ENCODE results near the gene GPR152. TPM values are rescaled to one million over a fixed set of nuclear protein-coding genes. Genes with fewer than 3 reads are reported as not detected.

The GPR152 gene
- total RNA-seq, 2 experiments from 2014 or later = not detected

- Histone ChIP-seq H2AFZ (ENCODE audit: low read length) (no peak overlapping the region), H3K4me2 (ENCODE audit: low read length) (no peak overlapping the region), H4K20me1 (ENCODE audit: insufficient read depth, low read length) (no peaks in the 10 kb centered on the region), H3K27ac (ENCODE audit: low read depth, low read length, poor library complexity, severe bottlenecking) (no peak overlapping the region), H3K4me1 (ENCODE audit: insufficient read depth, low read length, poor library complexity, severe bottlenecking) (peaks cover 41% of the 10 kb centered on the region), H3K36me3 (ENCODE audit: insufficient read depth, low read length) (no peaks in the 10 kb centered on the region), H3K9me2 (ENCODE audit: insufficient read depth, low read length) (no peaks in the 10 kb centered on the region), H3K79me2 (ENCODE audit: insufficient read depth, low read depth, low read length) (no peaks in the 10 kb centered on the region), H3K4me3 (ENCODE audit: low read depth, low read length, poor library complexity, severe bottlenecking) (no peak overlapping the region), H3K9me3 (ENCODE audit: low read length) (no peaks in the 10 kb centered on the region)
- ChIA-PET POLR2A (interaction anchor here (1.0 kb wide), 1 partner anchor 19 kb away, joined by 4 read pairs; the partner anchor contains the start of gene PTPRCAP), CTCF (ENCODE audit: unreplicated experiment) (interaction anchor here (0.5 kb wide), 1 partner anchor 17 kb away, joined by 3 read pairs; no protein-coding TSS in a partner anchor)
- intact Hi-C loops (cut with micrococcal nuclease; ENCODE audit: unreplicated experiment) = no loop called here
- BruUV-seq (replicated peaks) = no TSS peak
- DNase-seq (ENCODE audit: low spot score) = no peak
- no peak for TF ChIP-seq EZH2phosphoT487 (IDR thresholded peaks at IDR 0.05; ENCODE audit: borderline replicate concordance, low read depth, low read length)
- TF ChIP-seq, protein P1, sequence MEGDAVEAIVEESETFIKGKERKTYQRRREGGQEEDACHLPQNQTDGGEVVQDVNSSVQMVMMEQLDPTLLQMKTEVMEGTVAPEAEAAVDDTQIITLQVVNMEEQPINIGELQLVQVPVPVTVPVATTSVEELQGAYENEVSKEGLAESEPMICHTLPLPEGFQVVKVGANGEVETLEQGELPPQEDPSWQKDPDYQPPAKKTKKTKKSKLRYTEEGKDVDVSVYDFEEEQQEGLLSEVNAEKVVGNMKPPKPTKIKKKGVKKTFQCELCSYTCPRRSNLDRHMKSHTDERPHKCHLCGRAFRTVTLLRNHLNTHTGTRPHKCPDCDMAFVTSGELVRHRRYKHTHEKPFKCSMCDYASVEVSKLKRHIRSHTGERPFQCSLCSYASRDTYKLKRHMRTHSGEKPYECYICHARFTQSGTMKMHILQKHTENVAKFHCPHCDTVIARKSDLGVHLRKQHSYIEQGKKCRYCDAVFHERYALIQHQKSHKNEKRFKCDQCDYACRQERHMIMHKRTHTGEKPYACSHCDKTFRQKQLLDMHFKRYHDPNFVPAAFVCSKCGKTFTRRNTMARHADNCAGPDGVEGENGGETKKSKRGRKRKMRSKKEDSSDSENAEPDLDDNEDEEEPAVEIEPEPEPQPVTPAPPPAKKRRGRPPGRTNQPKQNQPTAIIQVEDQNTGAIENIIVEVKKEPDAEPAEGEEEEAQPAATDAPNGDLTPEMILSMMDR (conservative IDR thresholded peaks at IDR 0.05; ENCODE audit: low read length) = no peak
Measured at GRCh38 chr11:67456068-67456705, 3.7 kb upstream of the GPR152 start.

GRCh38 chr11:67455054-67455453 is 2.5 kb upstream of the GPR152 start, which contains the start of gene CABP4:
Gene CABP4, plus strand, starts transcription at chr11:67455354. Its CDS starts 70 bp downstream, at chr11:67455424.
- H3K79me2 ChIP-seq (ENCODE audit: insufficient read depth, low read depth, low read length) = no peaks in the 10 kb centered on the region
- H3K9me2 ChIP-seq (ENCODE audit: insufficient read depth, low read length) = no peaks in the 10 kb centered on the region
- ChIA-PET CTCF (ENCODE audit: unreplicated experiment) (no interaction called here), POLR2A (interaction anchor here (0.6 kb wide), 1 partner anchor 30 kb away, joined by 3 read pairs; no protein-coding TSS in a partner anchor)
- no peak for TF ChIP-seq EZH2phosphoT487 (IDR thresholded peaks at IDR 0.05; ENCODE audit: borderline replicate concordance, low read depth, low read length)
- TF ChIP-seq, protein P1 (conservative IDR thresholded peaks at IDR 0.05; ENCODE audit: low read length) = no peak
- intact Hi-C loops (cut with micrococcal nuclease; ENCODE audit: unreplicated experiment) = no loop called here
- no peaks in the 10 kb centered on the region for H3K9me3 ChIP-seq (ENCODE audit: low read length)
- BruUV-seq (replicated peaks) = no TSS peak
- H3K4me3 ChIP-seq (ENCODE audit: low read depth, low read length, poor library complexity, severe bottlenecking) = no peak within 1 kb of the TSS
- H3K27ac ChIP-seq (ENCODE audit: low read depth, low read length, poor library complexity, severe bottlenecking) = no peak within 1 kb of the TSS
- no peak for DNase-seq (ENCODE audit: low spot score)
- no peak within 1 kb of the TSS for H2AFZ ChIP-seq (ENCODE audit: low read length)
- H3K4me2 ChIP-seq (ENCODE audit: low read length) = no peak within 1 kb of the TSS
- peaks cover 41% of the 10 kb centered on the region for H3K4me1 ChIP-seq (ENCODE audit: insufficient read depth, low read length, poor library complexity, severe bottlenecking)
- H3K36me3 ChIP-seq (ENCODE audit: insufficient read depth, low read length) = no peaks in the 10 kb centered on the region
- no peaks in the 10 kb centered on the region for H4K20me1 ChIP-seq (ENCODE audit: insufficient read depth, low read length)
